ENCODE measurements around the gene RGSL1.

GRCh38 chr1:182533896-182534295 lies 84.0 kb downstream of the RGSL1 start:
- TF ChIP-seq CTCF (conservative IDR thresholded peaks at IDR 0.05; ENCODE audit: low read length) (no peak), EZH2phosphoT487 (IDR thresholded peaks at IDR 0.05; ENCODE audit: borderline replicate concordance, low read depth, low read length) (no peak)

Measured in OCI-LY7 (cell line).